HepG2 (cell line): ENCODE results near the gene MTR. TPM values are rescaled to one million over a fixed set of nuclear protein-coding genes. Genes with fewer than 3 reads are reported as not detected.

Experiments
- EZH2 ChIP-seq: conservative IDR thresholded peaks from 2 replicates; pipeline ENCODE4 v1.6.1; 2012; ENCODE audit warnings: mild to moderate bottlenecking, low read depth, low read length, moderate library complexity
- HMG20A ChIP-seq: IDR thresholded peaks from 2 replicates; pipeline ENCODE4 v1.6.1; 2016; ENCODE audit warnings: borderline replicate concordance
- HOXA3 ChIP-seq: sonication (generic); formaldehyde crosslinking; IDR thresholded peaks from 2 replicates; pipeline ENCODE4 v1.5.0; 2020; ENCODE audit warnings: missing genetic modification reagents
- KMT2B ChIP-seq: IDR thresholded peaks from 2 replicates; pipeline ENCODE4 v1.6.1; 2016; ENCODE audit warnings: missing genetic modification reagents, missing compliant biosample characterization
- MEIS1 ChIP-seq: sonication (generic); formaldehyde crosslinking; IDR thresholded peaks from 2 replicates; pipeline ENCODE4 v1.9.0; 2021; ENCODE audit warnings: mild to moderate bottlenecking, missing genetic modification reagents, moderate library complexity, borderline replicate concordance
- SP1 ChIP-seq, 2 experiments: fragments of 450-650 bp in 1 of 2; sonication (generic) in 1 of 2; formaldehyde crosslinking in 1 of 2; IDR thresholded peaks; 2 replicates each; pipeline versions ENCODE4 v1.4.0 to v1.6.1; 2016 to 2020; ENCODE audit warnings: missing genetic modification reagents in 1 of 2
- TBL1XR1 ChIP-seq: fragments of 150-350 bp; IDR thresholded peaks from 2 replicates; pipeline ENCODE4 v1.6.1; 2014; ENCODE audit warnings: borderline replicate concordance, low read length; ENCODE audit not compliant: partially characterized antibody
- TOPORS ChIP-seq: sonication (generic); formaldehyde crosslinking; IDR thresholded peaks from 2 replicates; pipeline ENCODE4 v1.8.0; 2023; ENCODE audit warnings: mild to moderate bottlenecking, missing genetic modification reagents
- TSC22D2 ChIP-seq: sonication (generic); formaldehyde crosslinking; IDR thresholded peaks from 2 replicates; pipeline ENCODE4 v1.5.1; 2020; ENCODE audit warnings: missing genetic modification reagents, mild to moderate bottlenecking, borderline replicate concordance
- YY1 ChIP-seq: IDR thresholded peaks from 2 replicates; pipeline ENCODE4 v1.6.1; 2011; ENCODE audit warnings: low read length, low read depth, moderate library complexity, mild to moderate bottlenecking; ENCODE audit not compliant: insufficient read depth, insufficient replicate concordance
- ZMYM4 ChIP-seq: sonication (generic); formaldehyde crosslinking; IDR thresholded peaks from 2 replicates; pipeline ENCODE4 v1.8.1; 2023; ENCODE audit warnings: mild to moderate bottlenecking, missing genetic modification reagents
- ZNF329 ChIP-seq: sonication (generic); formaldehyde crosslinking; IDR thresholded peaks from 2 replicates; pipeline ENCODE4 v1.9.0; 2021; ENCODE audit warnings: low read depth, mild to moderate bottlenecking, missing genetic modification reagents
- ZNF556 ChIP-seq: sonication (generic); formaldehyde crosslinking; IDR thresholded peaks from 2 replicates; pipeline ENCODE4 v1.4.0; 2020; ENCODE audit warnings: mild to moderate bottlenecking, missing genetic modification reagents, borderline replicate concordance
- ZNF75D ChIP-seq: sonication (generic); formaldehyde crosslinking; IDR thresholded peaks from 2 replicates; pipeline ENCODE4 v1.8.1; 2023; ENCODE audit warnings: missing genetic modification reagents, mild to moderate bottlenecking, borderline replicate concordance
- ZNF782 ChIP-seq: sonication (generic); formaldehyde crosslinking; IDR thresholded peaks from 2 replicates; pipeline ENCODE4 v1.4.0; 2020; ENCODE audit warnings: missing genetic modification reagents, mild to moderate bottlenecking, borderline replicate concordance
- ZNF792 ChIP-seq: IDR thresholded peaks from 2 replicates; pipeline ENCODE4 v1.6.1; 2016
- ZSCAN22 ChIP-seq: sonication (generic); formaldehyde crosslinking; IDR thresholded peaks from 2 replicates; pipeline ENCODE4 v1.4.0; 2020; ENCODE audit warnings: mild to moderate bottlenecking, missing genetic modification reagents
- ZSCAN29 ChIP-seq: sonication (generic); formaldehyde crosslinking; conservative IDR thresholded peaks from 2 replicates; pipeline ENCODE4 v1.4.0; 2020; ENCODE audit warnings: mild to moderate bottlenecking, missing genetic modification reagents
- polyA plus RNA-seq, 8 experiments: library from polyadenylated mRNA; depleted of rRNA in 3 of 8; stranded (reverse) in 7 of 8; unstranded in 1 of 8; fragments of >200 nt; fragmentation: Illumina TruSeq in 4 of 8; extraction: Trizol in 4 of 8; gene quantifications; 2 replicates each; pipeline versions ENCODE4 v1.2.1 to v1.2.3, GENCODE V29; 2011 to 2016; ENCODE audit warnings: low read depth in 4 of 8, missing spikeins in 1 of 8, mixed read lengths in 1 of 8; ENCODE audit not compliant: insufficient read depth in 1 of 8
- total RNA-seq, 5 experiments: library from RNA; depleted of rRNA; stranded (reverse); fragments of >200 nt; fragmentation: Illumina TruSeq; extraction: Trizol; gene quantifications; 2 replicates each; pipeline ENCODE4 v1.2.3, GENCODE V29; 2016; ENCODE audit warnings: low read depth in 1 of 5
- TF ChIP-seq, protein P1 (sequence below): sonication (generic); formaldehyde crosslinking; IDR thresholded peaks from 2 replicates; pipeline ENCODE4 v1.8.1; 2022; ENCODE audit warnings: mild to moderate bottlenecking, missing genetic modification reagents
- TF ChIP-seq, protein P2 (sequence below): sonication (generic); formaldehyde crosslinking; IDR thresholded peaks from 2 replicates; pipeline ENCODE4 v1.4.0; 2020; ENCODE audit warnings: missing genetic modification reagents, mild to moderate bottlenecking, borderline replicate concordance
- TF ChIP-seq, protein P3 (sequence below): sonication (generic); formaldehyde crosslinking; IDR thresholded peaks from 2 replicates; pipeline ENCODE4 v1.8.0; 2022; ENCODE audit warnings: missing genetic modification reagents, mild to moderate bottlenecking, moderate library complexity, borderline replicate concordance
- TF ChIP-seq, protein P4 (sequence below): sonication (generic); formaldehyde crosslinking; IDR thresholded peaks from 2 replicates; pipeline ENCODE4 v1.4.0; 2020; ENCODE audit warnings: mild to moderate bottlenecking, low read depth, missing genetic modification reagents

MTR gene
- total and polyA plus RNA-seq, 2 of the 13 experiments (the other 11 are each of a cell fraction or from before 2014, with no cell fraction given), result 16.3 to 36.1 TPM

DNA sequence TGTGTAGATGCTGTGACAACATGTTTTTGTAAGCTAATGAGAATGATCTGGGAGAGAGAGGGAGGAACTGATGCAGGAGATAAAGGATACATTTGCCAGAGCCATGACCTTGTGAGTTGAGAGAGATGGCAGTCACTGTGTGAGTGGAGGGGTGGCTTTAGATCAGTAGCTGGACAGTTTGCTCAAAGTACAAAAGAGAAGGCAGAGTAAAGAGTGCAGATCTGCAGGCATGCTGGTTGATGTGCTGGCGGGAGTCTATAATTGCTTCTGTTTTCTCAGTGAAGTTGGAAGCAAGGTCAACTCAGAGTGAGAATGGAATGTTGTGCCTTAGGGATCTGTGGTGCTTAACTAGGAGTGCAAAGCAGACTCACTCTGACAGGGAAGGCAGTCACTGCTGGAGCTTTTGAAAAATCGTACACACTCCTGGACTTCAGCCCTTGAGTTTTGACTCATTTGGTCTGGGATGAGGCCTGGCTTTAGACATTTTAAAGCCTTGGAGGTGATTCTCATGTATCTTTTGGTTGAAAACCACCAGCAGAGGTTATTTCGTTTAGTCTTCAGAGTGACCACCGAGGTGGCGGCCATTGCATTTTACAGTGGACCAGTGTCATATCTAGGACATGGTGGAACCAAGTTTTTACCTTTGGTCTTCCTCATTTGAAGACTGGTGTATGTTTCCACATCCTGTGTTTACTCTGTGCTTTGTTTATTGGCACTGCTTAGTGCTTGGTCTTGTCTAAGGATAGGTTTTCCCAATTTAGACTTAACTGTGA lies 49.6 kb downstream of the MTR start (continued):
- TF ChIP-seq, protein P1, sequence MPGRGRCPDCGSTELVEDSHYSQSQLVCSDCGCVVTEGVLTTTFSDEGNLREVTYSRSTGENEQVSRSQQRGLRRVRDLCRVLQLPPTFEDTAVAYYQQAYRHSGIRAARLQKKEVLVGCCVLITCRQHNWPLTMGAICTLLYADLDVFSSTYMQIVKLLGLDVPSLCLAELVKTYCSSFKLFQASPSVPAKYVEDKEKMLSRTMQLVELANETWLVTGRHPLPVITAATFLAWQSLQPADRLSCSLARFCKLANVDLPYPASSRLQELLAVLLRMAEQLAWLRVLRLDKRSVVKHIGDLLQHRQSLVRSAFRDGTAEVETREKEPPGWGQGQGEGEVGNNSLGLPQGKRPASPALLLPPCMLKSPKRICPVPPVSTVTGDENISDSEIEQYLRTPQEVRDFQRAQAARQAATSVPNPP (CRISPR knock-in tag), result no peak; the same call in 1 of the 2 replicates
- TF ChIP-seq ZMYM4 (CRISPR knock-in tag) (peak; percentile 82), HOXA3 (CRISPR knock-in tag) (peak; percentile 60), KMT2B (CRISPR knock-in tag) (peak; percentile 39; the same call in 1 of the 2 replicates), ZNF782 (CRISPR knock-in tag) (no peak; the same call in 1 of the 2 replicates), TSC22D2 (CRISPR knock-in tag) (no peak), ZNF556 (CRISPR knock-in tag) (0 out of 2 replicates have a peak, but pooled peaks have one; percentile 42), HMG20A (CRISPR knock-in tag) (peak; percentile 52), ZSCAN22 (CRISPR knock-in tag) (no peak), ZNF792 (CRISPR knock-in tag) (peak; percentile 72), SP1 (IDR thresholded peaks at IDR 0.05) (no peak), SP1 (CRISPR knock-in tag; IDR thresholded peaks at IDR 0.05) (no peak), YY1 (peak; percentile 58), ZNF75D (CRISPR knock-in tag) (no peak), ZSCAN29 (CRISPR knock-in tag) (peak; percentile 62; the same call in 1 of the 2 replicates), TBL1XR1 (peak; percentile 75), EZH2 (no peak), ZNF329 (CRISPR knock-in tag) (peak; percentile 33; the same call in 1 of the 2 replicates), MEIS1 (0 out of 2 replicates have a peak, but pooled peaks have one; percentile 33), TOPORS (CRISPR knock-in tag) (no peak)
- TF ChIP-seq, protein P2, sequence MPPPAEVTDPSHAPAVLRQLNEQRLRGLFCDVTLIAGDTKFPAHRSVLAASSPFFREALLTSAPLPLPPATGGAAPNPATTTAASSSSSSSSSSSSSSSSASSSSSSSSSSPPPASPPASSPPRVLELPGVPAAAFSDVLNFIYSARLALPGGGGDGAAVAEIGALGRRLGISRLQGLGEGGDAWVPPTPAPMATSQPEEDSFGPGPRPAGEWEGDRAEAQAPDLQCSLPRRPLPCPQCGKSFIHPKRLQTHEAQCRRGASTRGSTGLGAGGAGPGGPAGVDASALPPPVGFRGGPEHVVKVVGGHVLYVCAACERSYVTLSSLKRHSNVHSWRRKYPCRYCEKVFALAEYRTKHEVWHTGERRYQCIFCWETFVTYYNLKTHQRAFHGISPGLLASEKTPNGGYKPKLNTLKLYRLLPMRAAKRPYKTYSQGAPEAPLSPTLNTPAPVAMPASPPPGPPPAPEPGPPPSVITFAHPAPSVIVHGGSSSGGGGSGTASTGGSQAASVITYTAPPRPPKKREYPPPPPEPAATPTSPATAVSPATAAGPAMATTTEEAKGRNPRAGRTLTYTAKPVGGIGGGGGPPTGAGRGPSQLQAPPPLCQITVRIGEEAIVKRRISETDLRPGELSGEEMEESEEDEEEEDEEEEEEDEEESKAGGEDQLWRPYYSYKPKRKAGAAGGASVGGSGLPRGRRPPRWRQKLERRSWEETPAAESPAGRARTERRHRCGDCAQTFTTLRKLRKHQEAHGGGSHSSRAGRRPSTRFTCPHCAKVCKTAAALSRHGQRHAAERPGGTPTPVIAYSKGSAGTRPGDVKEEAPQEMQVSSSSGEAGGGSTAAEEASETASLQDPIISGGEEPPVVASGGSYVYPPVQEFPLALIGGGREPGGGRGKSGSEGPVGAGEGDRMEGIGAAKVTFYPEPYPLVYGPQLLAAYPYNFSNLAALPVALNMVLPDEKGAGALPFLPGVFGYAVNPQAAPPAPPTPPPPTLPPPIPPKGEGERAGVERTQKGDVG, result 0 out of 2 replicates have a peak, but pooled peaks have one; percentile 52
- TF ChIP-seq, protein P3, sequence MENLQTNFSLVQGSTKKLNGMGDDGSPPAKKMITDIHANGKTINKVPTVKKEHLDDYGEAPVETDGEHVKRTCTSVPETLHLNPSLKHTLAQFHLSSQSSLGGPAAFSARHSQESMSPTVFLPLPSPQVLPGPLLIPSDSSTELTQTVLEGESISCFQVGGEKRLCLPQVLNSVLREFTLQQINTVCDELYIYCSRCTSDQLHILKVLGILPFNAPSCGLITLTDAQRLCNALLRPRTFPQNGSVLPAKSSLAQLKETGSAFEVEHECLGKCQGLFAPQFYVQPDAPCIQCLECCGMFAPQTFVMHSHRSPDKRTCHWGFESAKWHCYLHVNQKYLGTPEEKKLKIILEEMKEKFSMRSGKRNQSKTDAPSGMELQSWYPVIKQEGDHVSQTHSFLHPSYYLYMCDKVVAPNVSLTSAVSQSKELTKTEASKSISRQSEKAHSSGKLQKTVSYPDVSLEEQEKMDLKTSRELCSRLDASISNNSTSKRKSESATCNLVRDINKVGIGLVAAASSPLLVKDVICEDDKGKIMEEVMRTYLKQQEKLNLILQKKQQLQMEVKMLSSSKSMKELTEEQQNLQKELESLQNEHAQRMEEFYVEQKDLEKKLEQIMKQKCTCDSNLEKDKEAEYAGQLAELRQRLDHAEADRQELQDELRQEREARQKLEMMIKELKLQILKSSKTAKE (CRISPR knock-in tag), result peak; percentile 51; the same call in 1 of the 2 replicates
- TF ChIP-seq, protein P4, sequence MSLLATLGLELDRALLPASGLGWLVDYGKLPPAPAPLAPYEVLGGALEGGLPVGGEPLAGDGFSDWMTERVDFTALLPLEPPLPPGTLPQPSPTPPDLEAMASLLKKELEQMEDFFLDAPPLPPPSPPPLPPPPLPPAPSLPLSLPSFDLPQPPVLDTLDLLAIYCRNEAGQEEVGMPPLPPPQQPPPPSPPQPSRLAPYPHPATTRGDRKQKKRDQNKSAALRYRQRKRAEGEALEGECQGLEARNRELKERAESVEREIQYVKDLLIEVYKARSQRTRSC (CRISPR knock-in tag), result 0 out of 2 replicates have a peak, but pooled peaks have one; percentile 52
